HEK293 (cell line): Measurements from ENCODE around the gene DENND1A.

Experiments used
- CTCF ChIA-PET: fragments of 350-600 bp; formaldehyde crosslinking; extraction: SDS; loops from one replicate; lab custom pipeline; 2021; ENCODE audit warnings: antibody characterized with exemption; lab: Yijun Ruan, JAX
- POLR2A ChIA-PET: fragments of 300-600 bp; formaldehyde crosslinking; extraction: SDS; loops from one replicate; lab custom pipeline; 2020; ENCODE audit warnings: antibody characterized with exemption, inconsistent platforms; lab: Yijun Ruan, JAX
- H3K27ac ChIP-seq: fragments of 200-500 bp; sonication (Bioruptor generic); 2 replicates; pipeline ENCODE4 v1.5.1; 2014; ENCODE audit warnings: low read depth, low read length, control low read depth, inconsistent platforms; ENCODE audit errors: extremely low read depth
- H3K36me3 ChIP-seq, 2 experiments: fragments of 200-500 bp in 1 of 2; sonication (Bioruptor generic) in 1 of 2; 1 replicate in 1 of 2; 2 replicates in 1 of 2; pipeline ENCODE4 v1.5.1; 2014 to 2017; ENCODE audit warnings: inconsistent platforms in 2 of 2, low read length in 2 of 2; ENCODE audit not compliant: control insufficient read depth in 2 of 2, insufficient read depth in 1 of 2
- H3K4me1 ChIP-seq: fragments of 200-500 bp; sonication (Bioruptor generic); 2 replicates; pipeline ENCODE4 v1.5.1; 2014; ENCODE audit warnings: mild to moderate bottlenecking, low read length, inconsistent platforms; ENCODE audit not compliant: control insufficient read depth, insufficient read depth
- H3K4me3 ChIP-seq: 2 replicates; pipeline ENCODE4 v1.5.1; 2011; ENCODE audit warnings: low read depth, mild to moderate bottlenecking, control low read depth, low read length, moderate library complexity
- H3K9me3 ChIP-seq: fragments of 200-500 bp; sonication (Bioruptor generic); 2 replicates; pipeline ENCODE4 v1.5.1; 2014; ENCODE audit warnings: low read depth, low read length, inconsistent platforms; ENCODE audit not compliant: control insufficient read depth, insufficient read depth
- KLF17 ChIP-seq: fragments of 450-650 bp; formaldehyde crosslinking; IDR thresholded peaks from 2 replicates; pipeline ENCODE4 v1.5.1; 2016; ENCODE audit warnings: missing biosample characterization, missing genetic modification characterization
- PBX3 ChIP-seq: sonication (generic); formaldehyde crosslinking; IDR thresholded peaks from 2 replicates; pipeline ENCODE4 v1.8.1; 2022; ENCODE audit warnings: mild to moderate bottlenecking, moderate library complexity, missing genetic modification reagents
- PRDM2 ChIP-seq: fragments of 450-650 bp; formaldehyde crosslinking; IDR thresholded peaks from 2 replicates; pipeline ENCODE4 v1.5.1; 2016; ENCODE audit warnings: missing biosample characterization, missing genetic modification characterization, borderline replicate concordance
- SP7 ChIP-seq: fragments of 450-650 bp; formaldehyde crosslinking; IDR thresholded peaks from 2 replicates; pipeline ENCODE4 v1.5.1; 2016; ENCODE audit warnings: missing biosample characterization, missing genetic modification characterization
- ZBTB17 ChIP-seq: fragments of 450-650 bp; formaldehyde crosslinking; IDR thresholded peaks from 2 replicates; pipeline ENCODE4 v1.5.1; 2016; ENCODE audit warnings: missing biosample characterization, missing genetic modification characterization
- ZBTB21 ChIP-seq: fragments of 450-650 bp; formaldehyde crosslinking; IDR thresholded peaks from 2 replicates; pipeline ENCODE4 v1.5.1; 2017; ENCODE audit warnings: missing biosample characterization, missing genetic modification characterization
- ZNF114 ChIP-seq: fragments of 450-650 bp; formaldehyde crosslinking; IDR thresholded peaks from 2 replicates; pipeline ENCODE4 v1.5.0; 2017; ENCODE audit warnings: missing biosample characterization, missing genetic modification characterization
- ZNF214 ChIP-seq: fragments of 450-650 bp; formaldehyde crosslinking; IDR thresholded peaks from 2 replicates; pipeline ENCODE4 v1.5.1; 2017; ENCODE audit warnings: missing biosample characterization, mild to moderate bottlenecking, missing genetic modification characterization, borderline replicate concordance
- ZNF561 ChIP-seq: fragments of 450-650 bp; IDR thresholded peaks from 2 replicates; pipeline ENCODE4 v1.5.1; 2018; ENCODE audit warnings: missing biosample characterization, missing genetic modification characterization, borderline replicate concordance
- ZNF624 ChIP-seq: fragments of 450-650 bp; formaldehyde crosslinking; IDR thresholded peaks from 2 replicates; pipeline ENCODE4 v1.5.1; 2017; ENCODE audit warnings: missing biosample characterization, missing genetic modification characterization
- ZNF658 ChIP-seq: fragments of 450-650 bp; formaldehyde crosslinking; IDR thresholded peaks from 2 replicates; pipeline ENCODE4; 2016; ENCODE audit warnings: missing biosample characterization, missing genetic modification characterization
- ZNF692 ChIP-seq: fragments of 450-650 bp; formaldehyde crosslinking; IDR thresholded peaks from 2 replicates; pipeline ENCODE4 v1.5.1; 2016; ENCODE audit warnings: missing biosample characterization, missing genetic modification characterization
- ZNF837 ChIP-seq: fragments of 450-650 bp; formaldehyde crosslinking; IDR thresholded peaks from 2 replicates; pipeline ENCODE4 v1.5.1; 2016; ENCODE audit warnings: missing biosample characterization, missing genetic modification characterization
- TF ChIP-seq, protein P1 (sequence below): fragments of 450-650 bp; formaldehyde crosslinking; IDR thresholded peaks from 2 replicates; pipeline ENCODE4 v1.5.1; 2017; ENCODE audit warnings: missing biosample characterization, missing genetic modification characterization
- TF ChIP-seq, protein P2 (sequence below): fragments of 450-650 bp; formaldehyde crosslinking; IDR thresholded peaks from 2 replicates; pipeline ENCODE4 v1.5.1; 2016; ENCODE audit warnings: missing biosample characterization, missing genetic modification characterization
- TF ChIP-seq, protein P3 (sequence below): fragments of 450-650 bp; formaldehyde crosslinking; IDR thresholded peaks from 2 replicates; pipeline ENCODE4 v1.5.1; 2016; ENCODE audit warnings: missing biosample characterization, missing genetic modification characterization, low read depth

DENND1A gene

DNA sequence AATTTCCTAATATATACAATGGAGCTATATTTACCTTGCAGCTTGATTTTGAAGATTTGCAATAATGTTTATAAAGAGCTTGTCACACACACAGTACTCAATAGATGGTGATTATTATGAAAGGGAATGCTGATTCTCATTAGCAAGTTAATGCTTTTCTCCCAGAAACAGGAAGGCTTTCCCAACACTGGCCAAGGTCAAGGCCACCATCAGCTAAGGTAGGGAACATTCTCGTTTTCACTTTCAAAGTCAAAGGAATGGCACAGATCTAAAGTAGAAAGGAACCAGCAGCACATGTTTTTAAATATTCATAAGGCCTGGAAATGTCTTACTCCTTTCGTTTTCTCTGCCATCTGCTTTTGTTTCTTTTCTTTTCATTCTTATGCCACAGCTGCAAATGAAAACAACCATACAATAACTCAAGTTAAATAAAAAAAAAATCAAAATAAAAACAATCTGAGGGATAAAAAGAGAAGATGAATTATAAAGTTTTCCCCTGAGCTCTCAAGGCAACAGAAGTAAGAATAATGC lies 307.1 kb downstream of the DENND1A start (continued):
- TF ChIP-seq, protein P1, sequence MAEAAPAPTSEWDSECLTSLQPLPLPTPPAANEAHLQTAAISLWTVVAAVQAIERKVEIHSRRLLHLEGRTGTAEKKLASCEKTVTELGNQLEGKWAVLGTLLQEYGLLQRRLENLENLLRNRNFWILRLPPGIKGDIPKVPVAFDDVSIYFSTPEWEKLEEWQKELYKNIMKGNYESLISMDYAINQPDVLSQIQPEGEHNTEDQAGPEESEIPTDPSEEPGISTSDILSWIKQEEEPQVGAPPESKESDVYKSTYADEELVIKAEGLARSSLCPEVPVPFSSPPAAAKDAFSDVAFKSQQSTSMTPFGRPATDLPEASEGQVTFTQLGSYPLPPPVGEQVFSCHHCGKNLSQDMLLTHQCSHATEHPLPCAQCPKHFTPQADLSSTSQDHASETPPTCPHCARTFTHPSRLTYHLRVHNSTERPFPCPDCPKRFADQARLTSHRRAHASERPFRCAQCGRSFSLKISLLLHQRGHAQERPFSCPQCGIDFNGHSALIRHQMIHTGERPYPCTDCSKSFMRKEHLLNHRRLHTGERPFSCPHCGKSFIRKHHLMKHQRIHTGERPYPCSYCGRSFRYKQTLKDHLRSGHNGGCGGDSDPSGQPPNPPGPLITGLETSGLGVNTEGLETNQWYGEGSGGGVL (tag by site-specific recombination): no peak
- no peak for TF ChIP-seq KLF17 (tag by site-specific recombination)

GRCh38 chr9:123620239-123620638 lies 309.7 kb downstream of the DENND1A start:
- no peaks in the 10 kb centered on the region for H3K36me3 ChIP-seq
- TF ChIP-seq ZNF114 (tag by site-specific recombination) (no peak), SP7 (no peak), PBX3 (no peak), PRDM2 (tag by site-specific recombination) (no peak), ZNF837 (tag by site-specific recombination) (no peak), ZNF214 (tag by site-specific recombination) (no peak), ZBTB17 (tag by site-specific recombination) (no peak), ZNF692 (tag by site-specific recombination) (no peak), ZNF658 (tag by site-specific recombination) (no peak), ZNF561 (no peak), ZBTB21 (tag by site-specific recombination) (no peak), ZNF624 (tag by site-specific recombination) (no peak)
- TF ChIP-seq, protein P2, sequence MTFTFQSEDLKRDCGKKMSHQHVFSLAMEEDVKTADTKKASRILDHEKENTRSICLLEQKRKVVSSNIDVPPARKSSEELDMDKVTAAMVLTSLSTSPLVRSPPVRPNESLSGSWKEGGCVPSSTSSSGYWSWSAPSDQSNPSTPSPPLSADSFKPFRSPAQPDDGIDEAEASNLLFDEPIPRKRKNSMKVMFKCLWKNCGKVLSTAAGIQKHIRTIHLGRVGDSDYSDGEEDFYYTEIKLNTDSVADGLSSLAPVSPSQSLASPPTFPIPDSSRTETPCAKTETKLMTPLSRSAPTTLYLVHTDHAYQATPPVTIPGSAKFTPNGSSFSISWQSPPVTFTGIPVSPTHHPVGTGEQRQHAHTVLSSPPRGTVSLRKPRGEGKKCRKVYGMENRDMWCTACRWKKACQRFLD: no peak
- TF ChIP-seq, protein P3, sequence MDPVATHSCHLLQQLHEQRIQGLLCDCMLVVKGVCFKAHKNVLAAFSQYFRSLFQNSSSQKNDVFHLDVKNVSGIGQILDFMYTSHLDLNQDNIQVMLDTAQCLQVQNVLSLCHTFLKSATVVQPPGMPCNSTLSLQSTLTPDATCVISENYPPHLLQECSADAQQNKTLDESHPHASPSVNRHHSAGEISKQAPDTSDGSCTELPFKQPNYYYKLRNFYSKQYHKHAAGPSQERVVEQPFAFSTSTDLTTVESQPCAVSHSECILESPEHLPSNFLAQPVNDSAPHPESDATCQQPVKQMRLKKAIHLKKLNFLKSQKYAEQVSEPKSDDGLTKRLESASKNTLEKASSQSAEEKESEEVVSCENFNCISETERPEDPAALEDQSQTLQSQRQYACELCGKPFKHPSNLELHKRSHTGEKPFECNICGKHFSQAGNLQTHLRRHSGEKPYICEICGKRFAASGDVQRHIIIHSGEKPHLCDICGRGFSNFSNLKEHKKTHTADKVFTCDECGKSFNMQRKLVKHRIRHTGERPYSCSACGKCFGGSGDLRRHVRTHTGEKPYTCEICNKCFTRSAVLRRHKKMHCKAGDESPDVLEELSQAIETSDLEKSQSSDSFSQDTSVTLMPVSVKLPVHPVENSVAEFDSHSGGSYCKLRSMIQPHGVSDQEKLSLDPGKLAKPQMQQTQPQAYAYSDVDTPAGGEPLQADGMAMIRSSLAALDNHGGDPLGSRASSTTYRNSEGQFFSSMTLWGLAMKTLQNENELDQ (tag by site-specific recombination): no peak
- no peaks in the 10 kb centered on the region for H3K4me1 ChIP-seq
- POLR2A ChIA-PET: no interaction called here
- no peak overlapping the region for H3K27ac ChIP-seq
- CTCF ChIA-PET: no interaction called here
- H3K4me3 ChIP-seq: no peak overlapping the region
- H3K9me3 ChIP-seq: no peaks in the 10 kb centered on the region
